ENCODE measurements around the gene NDUFA3.
A peak's percentile ranks its signal among the peaks of the same experiment; 100 is the strongest.

The NDUFA3 gene

DNA sequence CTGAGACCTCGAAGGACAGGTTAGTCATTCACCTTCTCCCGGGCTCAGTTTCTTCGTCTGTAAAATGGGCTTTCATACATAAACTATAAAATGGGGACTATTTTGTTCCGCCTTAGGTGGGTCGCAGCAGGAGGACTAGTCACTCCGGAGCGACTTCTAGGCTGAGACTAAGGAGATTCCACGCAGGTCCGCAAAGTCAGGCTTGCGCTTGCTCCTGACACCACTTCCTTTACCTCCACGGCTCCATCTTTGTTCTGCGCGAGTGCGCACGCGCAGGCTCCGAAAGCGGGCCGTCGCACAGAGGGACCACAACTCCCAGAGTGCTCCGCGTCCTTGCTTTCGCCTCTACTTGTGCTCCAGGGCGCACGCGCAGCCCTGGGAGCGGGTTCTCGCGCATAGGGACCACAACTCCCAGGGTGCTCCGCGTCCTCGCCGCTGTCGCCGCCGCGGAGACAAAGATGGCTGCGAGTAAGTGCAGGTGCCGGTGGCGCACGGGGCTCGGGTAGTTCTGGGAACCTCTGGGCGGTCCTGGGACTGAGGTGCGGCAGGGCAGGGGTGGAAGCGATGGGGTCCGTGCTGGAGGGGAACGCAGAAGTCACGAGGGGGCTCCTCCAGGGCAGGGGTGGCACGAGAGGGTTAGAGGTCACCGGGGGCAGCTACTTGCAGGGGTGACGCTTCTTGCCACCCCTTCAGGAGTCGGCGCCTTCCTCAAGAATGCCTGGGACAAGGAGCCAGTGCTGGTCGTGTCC lies at the start of gene NDUFA3:
Gene NDUFA3 (plus strand): TSS at position 435 of the 749 bp plus-strand sequence. CDS start 24 bp downstream, at position 459.
- Histone ChIP-seq H3K9ac (ENCODE audit: low read depth in 1 of 2, low read length in 2 of 2) (peak within 1 kb of the TSS; percentile 79 to 84), H3K27ac (ENCODE audit: low read depth in 2 of 2, low read length in 2 of 2) (peak within 1 kb of the TSS; percentile 46 to 68), H3K4me1 (ENCODE audit: control insufficient read depth in 2 of 2, insufficient read depth in 2 of 2, low read length in 2 of 2) (peaks cover 8 to 12% of the 10 kb centered on the region in 2 donors), H3K4me3 (ENCODE audit: low read length in 2 of 2) (peak within 1 kb of the TSS; percentile 93 to 100), H3K36me3 (ENCODE audit: control insufficient read depth in 2 of 2, insufficient read depth in 2 of 2, low read length in 2 of 2) (peaks cover 13 to 23% of the 10 kb centered on the region in 2 donors), H3K9me3 (ENCODE audit: control insufficient read depth in 2 of 2, low read length in 2 of 2) (no peaks in the 10 kb centered on the region), H3K27me3 (ENCODE audit: control insufficient read depth in 2 of 2, insufficient read depth in 2 of 2, low read length in 2 of 2) (no peaks in the 10 kb centered on the region)

DNA sequence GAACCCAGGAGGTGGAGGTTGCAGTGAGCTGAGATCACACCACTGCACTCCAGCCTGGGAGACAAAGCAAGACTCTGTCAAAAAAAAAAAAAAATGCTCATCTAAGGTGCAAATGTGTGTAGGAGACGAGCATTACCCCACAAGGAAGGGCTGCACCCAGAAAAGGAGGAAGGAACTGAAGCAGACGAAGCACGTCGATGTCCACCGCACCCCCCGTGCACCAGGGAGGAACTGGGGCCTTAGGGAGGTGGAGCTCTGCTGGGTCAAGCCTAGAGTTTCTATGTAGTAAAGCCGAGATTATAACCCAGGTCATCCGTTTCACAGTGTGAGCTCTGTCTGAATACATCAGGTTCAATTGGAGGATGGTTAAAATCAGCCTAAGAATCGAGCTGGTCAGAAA lies 40.0 kb upstream of the NDUFA3 start:
- no peaks in the 10 kb centered on the region for H3K4me1 ChIP-seq (ENCODE audit: control insufficient read depth in 2 of 2, insufficient read depth in 2 of 2, low read length in 2 of 2)
- H3K4me3 ChIP-seq (ENCODE audit: low read length in 2 of 2) = no peak overlapping the region
- H3K9me3 ChIP-seq (ENCODE audit: control insufficient read depth in 2 of 2, low read length in 2 of 2) = no peaks in the 10 kb centered on the region
- H3K27me3 ChIP-seq (ENCODE audit: control insufficient read depth in 2 of 2, insufficient read depth in 2 of 2, low read length in 2 of 2) = no peaks in the 10 kb centered on the region
- no peak overlapping the region for H3K27ac ChIP-seq (ENCODE audit: low read depth in 2 of 2, low read length in 2 of 2)
- H3K9ac ChIP-seq (ENCODE audit: low read depth in 1 of 2, low read length in 2 of 2) = no peak overlapping the region
- no peaks in the 10 kb centered on the region for H3K36me3 ChIP-seq (ENCODE audit: control insufficient read depth in 2 of 2, insufficient read depth in 2 of 2, low read length in 2 of 2)

DNA sequence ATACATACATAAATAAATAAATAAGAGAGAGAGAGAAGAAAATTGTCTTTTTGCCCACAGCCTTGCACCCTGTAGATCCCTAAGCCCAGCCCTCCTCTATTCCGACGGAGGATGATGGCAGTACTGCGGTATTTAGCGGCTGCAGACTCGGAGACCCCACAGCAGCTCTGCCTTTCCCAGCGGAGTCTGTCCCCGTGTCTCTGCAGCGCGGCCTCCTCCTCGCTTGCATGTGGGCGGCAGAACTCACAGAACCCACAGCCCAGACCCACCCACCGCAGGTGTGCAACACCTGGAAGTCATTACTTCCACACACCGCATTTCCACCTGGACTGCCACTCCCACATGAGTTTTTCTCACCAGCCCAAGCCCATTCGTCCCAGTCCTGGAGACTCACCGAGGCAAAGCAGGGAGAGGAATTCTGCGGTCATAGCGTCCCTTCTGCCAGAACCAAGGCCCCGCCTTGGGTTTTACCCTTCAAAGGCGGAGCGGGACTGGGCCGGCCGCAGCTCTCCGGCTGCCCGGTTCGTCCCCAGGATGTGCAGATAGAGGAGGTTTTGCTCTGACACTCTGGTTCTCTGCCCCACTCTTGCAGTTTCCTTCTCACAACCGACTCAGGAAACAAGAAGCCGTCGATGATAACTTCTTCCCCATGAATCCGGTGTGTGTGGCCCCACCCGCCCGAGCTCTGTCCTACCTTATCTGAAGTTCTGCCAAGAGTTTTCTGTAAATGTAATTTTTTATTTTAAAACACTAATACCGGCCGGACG lies 39.1 kb upstream of the NDUFA3 start, which contains the start of gene VSTM1:
Gene VSTM1 (minus strand): TSS at position 548 of the 767 bp plus-strand sequence. CDS start 120 bp downstream, at position 428.
- no peaks in the 10 kb centered on the region for H3K4me1 ChIP-seq (ENCODE audit: control insufficient read depth in 2 of 2, insufficient read depth in 2 of 2, low read length in 2 of 2)

DNA sequence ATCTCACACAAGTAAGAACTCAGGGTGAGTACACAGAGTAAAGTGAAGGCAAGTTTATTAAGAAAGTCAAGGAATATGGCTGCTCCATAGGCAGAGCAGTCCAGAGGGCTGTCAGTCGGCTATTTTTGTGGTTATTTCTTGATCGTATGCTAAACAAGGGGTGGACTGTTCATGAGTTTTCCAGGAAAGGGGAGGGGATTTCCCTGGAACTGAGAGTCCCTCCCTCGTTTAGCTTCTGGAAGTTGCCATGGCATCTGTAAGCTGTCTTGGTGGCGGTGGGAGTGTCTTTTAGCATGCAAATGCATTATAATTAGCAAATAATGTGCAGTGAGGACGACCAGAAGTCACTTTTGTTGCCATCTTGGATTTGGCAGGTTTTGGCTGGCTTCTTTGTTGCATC lies 33.2 kb upstream of the NDUFA3 start:
- no peaks in the 10 kb centered on the region for H3K27me3 ChIP-seq (ENCODE audit: control insufficient read depth in 2 of 2, insufficient read depth in 2 of 2, low read length in 2 of 2)
- no peak overlapping the region for H3K27ac ChIP-seq (ENCODE audit: low read depth in 2 of 2, low read length in 2 of 2)
- no peaks in the 10 kb centered on the region for H3K36me3 ChIP-seq (ENCODE audit: control insufficient read depth in 2 of 2, insufficient read depth in 2 of 2, low read length in 2 of 2)
- no peak overlapping the region for H3K9ac ChIP-seq (ENCODE audit: low read depth in 1 of 2, low read length in 2 of 2)
- H3K4me1 ChIP-seq (ENCODE audit: control insufficient read depth in 2 of 2, insufficient read depth in 2 of 2, low read length in 2 of 2) = no peaks in the 10 kb centered on the region
- no peak overlapping the region for H3K4me3 ChIP-seq (ENCODE audit: low read length in 2 of 2)
- peaks cover 0 to 6% of the 10 kb centered on the region in 2 donors for H3K9me3 ChIP-seq (ENCODE audit: control insufficient read depth in 2 of 2, low read length in 2 of 2)

More for the DNA sequence above, 39.1 kb upstream of the NDUFA3 start, which contains the start of gene VSTM1:
- no peaks in the 10 kb centered on the region for H3K27me3 ChIP-seq (ENCODE audit: control insufficient read depth in 2 of 2, insufficient read depth in 2 of 2, low read length in 2 of 2)
- H3K4me3 ChIP-seq (ENCODE audit: low read length in 2 of 2) = no peak within 1 kb of the TSS
- no peak within 1 kb of the TSS for H3K9ac ChIP-seq (ENCODE audit: low read depth in 1 of 2, low read length in 2 of 2)
- no peaks in the 10 kb centered on the region for H3K36me3 ChIP-seq (ENCODE audit: control insufficient read depth in 2 of 2, insufficient read depth in 2 of 2, low read length in 2 of 2)
- H3K9me3 ChIP-seq (ENCODE audit: control insufficient read depth in 2 of 2, low read length in 2 of 2) = no peaks in the 10 kb centered on the region
- H3K27ac ChIP-seq (ENCODE audit: low read depth in 2 of 2, low read length in 2 of 2) = no peak within 1 kb of the TSS

DNA sequence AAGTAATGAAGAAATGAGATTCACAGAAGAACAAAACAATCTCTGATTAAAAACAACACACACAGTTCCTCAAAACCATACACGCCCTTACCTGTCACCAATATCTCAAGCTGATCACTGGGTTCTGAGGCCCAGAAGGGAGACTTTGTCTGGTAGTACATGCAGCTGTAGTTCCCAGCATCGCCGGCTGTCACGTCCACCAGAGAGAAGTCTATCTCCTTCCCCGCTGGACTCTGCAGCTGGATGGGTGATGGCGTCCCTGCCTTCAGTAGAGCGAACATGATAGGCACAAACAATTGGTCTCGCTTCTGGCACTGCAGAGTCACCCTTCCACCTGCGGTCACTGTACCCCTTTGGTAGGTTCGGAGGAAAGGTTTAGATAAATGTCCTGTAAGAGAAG lies 28.8 kb upstream of the NDUFA3 start:
- H3K9me3 ChIP-seq (ENCODE audit: control insufficient read depth in 2 of 2, low read length in 2 of 2) = peaks cover 0 to 6% of the 10 kb centered on the region in 2 donors
- H3K9ac ChIP-seq (ENCODE audit: low read depth in 1 of 2, low read length in 2 of 2) = no peak overlapping the region
- no peak overlapping the region for H3K4me3 ChIP-seq (ENCODE audit: low read length in 2 of 2)
- no peaks in the 10 kb centered on the region for H3K27me3 ChIP-seq (ENCODE audit: control insufficient read depth in 2 of 2, insufficient read depth in 2 of 2, low read length in 2 of 2)
- no peak overlapping the region for H3K27ac ChIP-seq (ENCODE audit: low read depth in 2 of 2, low read length in 2 of 2)
- H3K4me1 ChIP-seq (ENCODE audit: control insufficient read depth in 2 of 2, insufficient read depth in 2 of 2, low read length in 2 of 2) = no peaks in the 10 kb centered on the region
- no peaks in the 10 kb centered on the region for H3K36me3 ChIP-seq (ENCODE audit: control insufficient read depth in 2 of 2, insufficient read depth in 2 of 2, low read length in 2 of 2)

DNA sequence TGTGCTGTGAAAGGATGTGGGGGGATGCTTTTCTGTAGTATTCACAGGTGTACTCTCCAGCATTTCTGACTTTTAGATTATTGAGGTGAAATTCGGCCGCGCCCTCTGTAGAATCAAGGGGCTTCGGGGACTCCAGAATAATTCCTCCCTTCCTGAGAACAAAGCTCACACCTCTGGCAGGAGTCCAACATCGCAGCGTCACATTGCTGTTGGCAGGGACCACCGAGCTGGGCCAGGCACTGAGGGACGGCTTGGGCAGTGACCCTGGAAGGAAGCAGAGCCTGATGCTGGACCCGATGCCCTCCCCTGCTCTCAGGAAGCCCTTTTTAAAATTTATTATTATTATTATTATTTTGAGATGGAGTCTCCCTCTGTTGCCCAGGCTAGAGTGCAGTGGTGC lies 27.8 kb upstream of the NDUFA3 start:
- Histone ChIP-seq H3K27me3 (ENCODE audit: control insufficient read depth in 2 of 2, insufficient read depth in 2 of 2, low read length in 2 of 2) (no peaks in the 10 kb centered on the region), H3K4me3 (ENCODE audit: low read length in 2 of 2) (no peak overlapping the region), H3K9ac (ENCODE audit: low read depth in 1 of 2, low read length in 2 of 2) (no peak overlapping the region), H3K27ac (ENCODE audit: low read depth in 2 of 2, low read length in 2 of 2) (no peak overlapping the region), H3K4me1 (ENCODE audit: control insufficient read depth in 2 of 2, insufficient read depth in 2 of 2, low read length in 2 of 2) (no peaks in the 10 kb centered on the region), H3K9me3 (ENCODE audit: control insufficient read depth in 2 of 2, low read length in 2 of 2) (peaks cover 0 to 2% of the 10 kb centered on the region in 2 donors), H3K36me3 (ENCODE audit: control insufficient read depth in 2 of 2, insufficient read depth in 2 of 2, low read length in 2 of 2) (no peaks in the 10 kb centered on the region)

DNA sequence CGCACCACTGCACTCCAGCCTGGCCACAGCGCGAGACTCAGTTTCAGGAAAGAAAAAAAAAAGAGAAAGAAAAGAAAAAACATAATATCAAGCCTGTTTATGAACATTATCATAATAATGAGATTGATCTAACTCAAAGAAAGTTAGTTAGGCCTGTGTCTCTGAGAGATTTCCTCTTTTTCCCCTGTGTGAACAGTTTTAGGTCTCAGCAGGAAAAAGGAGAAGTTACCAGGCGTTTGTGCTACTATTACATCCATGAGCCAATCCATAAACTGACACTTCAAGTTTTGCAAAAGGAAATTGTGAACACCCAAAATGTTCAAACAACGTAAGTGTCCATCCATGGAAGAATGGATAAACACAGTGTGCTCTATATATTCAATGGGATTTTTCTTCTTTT lies 25.3 kb upstream of the NDUFA3 start:
- Histone ChIP-seq H3K36me3 (ENCODE audit: control insufficient read depth in 2 of 2, insufficient read depth in 2 of 2, low read length in 2 of 2) (no peaks in the 10 kb centered on the region), H3K4me1 (ENCODE audit: control insufficient read depth in 2 of 2, insufficient read depth in 2 of 2, low read length in 2 of 2) (no peaks in the 10 kb centered on the region), H3K4me3 (ENCODE audit: low read length in 2 of 2) (no peak overlapping the region), H3K27me3 (ENCODE audit: control insufficient read depth in 2 of 2, insufficient read depth in 2 of 2, low read length in 2 of 2) (no peaks in the 10 kb centered on the region), H3K27ac (ENCODE audit: low read depth in 2 of 2, low read length in 2 of 2) (no peak overlapping the region), H3K9me3 (ENCODE audit: control insufficient read depth in 2 of 2, low read length in 2 of 2) (peaks cover 0 to 4% of the 10 kb centered on the region in 2 donors), H3K9ac (ENCODE audit: low read depth in 1 of 2, low read length in 2 of 2) (no peak overlapping the region)

DNA sequence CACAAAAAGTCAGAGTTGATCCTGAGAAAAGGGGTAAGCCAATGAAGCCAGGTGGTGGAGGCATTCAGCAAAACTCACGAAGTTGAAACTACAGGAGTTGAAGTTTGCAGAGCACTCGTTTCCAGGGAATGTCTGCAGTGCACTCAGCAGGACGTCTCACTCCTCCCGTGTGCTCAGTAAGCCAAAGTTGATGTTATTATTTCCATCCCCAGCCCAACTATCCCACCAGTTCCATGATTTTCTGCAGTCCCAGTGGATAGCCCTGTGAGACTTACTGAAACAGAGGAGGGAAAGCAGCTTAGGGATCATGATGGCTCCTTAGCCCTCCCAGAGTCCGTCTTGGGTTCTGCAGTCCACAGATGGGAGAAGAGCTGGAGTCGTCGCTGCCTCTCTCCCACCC lies 21.6 kb upstream of the NDUFA3 start, which contains the start of gene TARM1:
Gene TARM1 (minus strand): TSS at position 334 of the 400 bp plus-strand sequence. CDS start 25 bp downstream, at position 309.
- H3K27ac ChIP-seq (ENCODE audit: low read depth in 2 of 2, low read length in 2 of 2) = no peak within 1 kb of the TSS
- H3K9me3 ChIP-seq (ENCODE audit: control insufficient read depth in 2 of 2, low read length in 2 of 2) = peaks cover 0 to 6% of the 10 kb centered on the region in 2 donors
- no peaks in the 10 kb centered on the region for H3K4me1 ChIP-seq (ENCODE audit: control insufficient read depth in 2 of 2, insufficient read depth in 2 of 2, low read length in 2 of 2)
- no peaks in the 10 kb centered on the region for H3K27me3 ChIP-seq (ENCODE audit: control insufficient read depth in 2 of 2, insufficient read depth in 2 of 2, low read length in 2 of 2)
- no peak within 1 kb of the TSS for H3K4me3 ChIP-seq (ENCODE audit: low read length in 2 of 2)
- no peaks in the 10 kb centered on the region for H3K36me3 ChIP-seq (ENCODE audit: control insufficient read depth in 2 of 2, insufficient read depth in 2 of 2, low read length in 2 of 2)
- no peak within 1 kb of the TSS for H3K9ac ChIP-seq (ENCODE audit: low read depth in 1 of 2, low read length in 2 of 2)

DNA sequence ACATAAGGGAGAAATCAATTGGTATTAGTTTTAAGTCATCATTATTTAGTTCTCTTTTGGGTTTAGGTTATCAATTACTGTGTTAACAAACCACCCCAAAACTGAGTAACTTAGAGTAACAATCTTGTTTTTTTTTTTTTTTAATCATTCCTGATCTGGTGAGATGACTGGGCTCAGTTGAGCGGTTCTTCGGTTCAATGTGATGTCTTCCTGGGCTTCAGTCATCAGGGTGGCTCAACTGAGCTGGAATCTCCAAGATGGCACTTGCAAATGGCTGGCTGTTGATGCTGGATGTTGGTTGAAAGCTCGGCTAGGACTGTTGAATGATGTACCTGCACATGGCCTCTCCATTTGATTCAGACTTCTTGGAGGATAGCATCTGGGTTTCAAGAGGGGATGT lies 18.2 kb upstream of the NDUFA3 start:
- no peak overlapping the region for H3K4me3 ChIP-seq (ENCODE audit: low read length in 2 of 2)
- H3K36me3 ChIP-seq (ENCODE audit: control insufficient read depth in 2 of 2, insufficient read depth in 2 of 2, low read length in 2 of 2) = no peaks in the 10 kb centered on the region
- H3K9me3 ChIP-seq (ENCODE audit: control insufficient read depth in 2 of 2, low read length in 2 of 2) = peaks cover 0 to 6% of the 10 kb centered on the region in 2 donors
- H3K4me1 ChIP-seq (ENCODE audit: control insufficient read depth in 2 of 2, insufficient read depth in 2 of 2, low read length in 2 of 2) = no peaks in the 10 kb centered on the region
- H3K27ac ChIP-seq (ENCODE audit: low read depth in 2 of 2, low read length in 2 of 2) = no peak overlapping the region
- no peak overlapping the region for H3K9ac ChIP-seq (ENCODE audit: low read depth in 1 of 2, low read length in 2 of 2)
- no peaks in the 10 kb centered on the region for H3K27me3 ChIP-seq (ENCODE audit: control insufficient read depth in 2 of 2, insufficient read depth in 2 of 2, low read length in 2 of 2)

DNA sequence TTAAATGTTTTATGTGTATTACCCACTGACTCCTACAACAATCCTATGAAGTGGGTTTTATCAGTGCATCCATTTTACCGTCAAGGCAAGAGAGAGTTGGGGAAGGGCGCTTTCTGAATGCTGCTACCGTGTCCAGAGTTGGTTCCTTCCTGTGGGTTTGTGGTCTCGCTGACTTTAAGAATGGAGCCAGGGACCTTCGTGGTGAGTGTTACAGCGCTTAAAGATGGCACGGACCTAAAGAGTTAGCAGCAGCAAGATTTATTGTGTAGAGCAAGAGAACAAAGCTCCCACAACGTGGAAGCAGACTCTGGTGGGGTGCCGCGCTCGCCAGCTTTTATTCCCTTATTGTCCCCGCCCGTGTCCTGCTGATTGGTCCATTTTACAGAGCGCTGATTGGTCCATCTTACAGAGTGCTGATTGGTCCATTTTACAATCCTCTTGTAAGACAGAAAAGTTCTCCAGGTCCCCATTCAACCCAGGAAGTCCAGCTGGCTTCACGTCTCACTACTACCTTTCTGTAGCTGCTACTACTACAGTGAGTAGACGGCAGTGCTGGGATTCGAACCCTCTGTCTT lies 8.1 kb upstream of the NDUFA3 start:
- Histone ChIP-seq H3K4me3 (ENCODE audit: low read length in 2 of 2) (no peak overlapping the region), H3K9ac (ENCODE audit: low read depth in 1 of 2, low read length in 2 of 2) (no peak overlapping the region), H3K36me3 (ENCODE audit: control insufficient read depth in 2 of 2, insufficient read depth in 2 of 2, low read length in 2 of 2) (no peaks in the 10 kb centered on the region), H3K27me3 (ENCODE audit: control insufficient read depth in 2 of 2, insufficient read depth in 2 of 2, low read length in 2 of 2) (peaks cover 4 to 11% of the 10 kb centered on the region in 2 donors), H3K9me3 (ENCODE audit: control insufficient read depth in 2 of 2, low read length in 2 of 2) (no peaks in the 10 kb centered on the region), H3K27ac (ENCODE audit: low read depth in 2 of 2, low read length in 2 of 2) (no peak overlapping the region), H3K4me1 (ENCODE audit: control insufficient read depth in 2 of 2, insufficient read depth in 2 of 2, low read length in 2 of 2) (peaks cover 4 to 6% of the 10 kb centered on the region in 2 donors)
